Liver (tissue), 9 donors: Measurements from ENCODE around the gene KCNJ15. TPM values are rescaled to one million over a fixed set of nuclear protein-coding genes. Genes with fewer than 3 reads are reported as not detected.

Experiments used
- DNase-seq: peaks from one replicate; pipeline ENCODE4 v3.0.0-alpha.2; 2017; ENCODE audit warnings: low spot score
- H3K27ac ChIP-seq, 2 donors: one replicate each; pipeline ENCODE4 v1.7.0; 2013; ENCODE audit warnings: inconsistent platforms in 2 of 2, low read length in 2 of 2, control low read depth in 1 of 2, low read depth in 1 of 2, mild to moderate bottlenecking in 1 of 2
- H3K27me3 ChIP-seq, 4 donors: one replicate each; pipeline versions ENCODE4 v1.6.1 to v1.7.0; 2013; ENCODE audit warnings: low read length in 3 of 4, inconsistent platforms in 1 of 4, mild to moderate bottlenecking in 1 of 4, moderate library complexity in 1 of 4; ENCODE audit not compliant: control insufficient read depth in 4 of 4, insufficient read depth in 4 of 4
- H3K36me3 ChIP-seq, 4 donors: one replicate each; pipeline versions ENCODE4 v1.6.1 to v1.7.0; 2013; ENCODE audit warnings: low read length in 3 of 4, mild to moderate bottlenecking in 3 of 4, low read depth in 1 of 4, moderate library complexity in 1 of 4; ENCODE audit not compliant: control insufficient read depth in 4 of 4, insufficient read depth in 3 of 4
- H3K4me1 ChIP-seq, 4 donors: one replicate each; pipeline versions ENCODE4 v1.6.1 to v1.7.0; 2013; ENCODE audit warnings: low read length in 3 of 4, mild to moderate bottlenecking in 3 of 4, moderate library complexity in 1 of 4; ENCODE audit not compliant: control insufficient read depth in 4 of 4, insufficient read depth in 4 of 4
- H3K4me3 ChIP-seq, 3 donors: one replicate each; pipeline versions ENCODE4 v1.6.1 to v1.7.0; 2013; ENCODE audit warnings: low read length in 3 of 3, control low read depth in 1 of 3, low read depth in 1 of 3, mild to moderate bottlenecking in 1 of 3
- H3K9ac ChIP-seq, 2 donors: one replicate each; pipeline ENCODE4 v1.7.0; 2013; ENCODE audit warnings: low read length in 2 of 2, mild to moderate bottlenecking in 2 of 2, moderate library complexity in 2 of 2, control low read depth in 1 of 2, low read depth in 1 of 2
- H3K9me3 ChIP-seq, 4 donors: one replicate each; pipeline versions ENCODE4 v1.6.1 to v1.7.0; 2013; ENCODE audit warnings: low read length in 3 of 4; ENCODE audit not compliant: control insufficient read depth in 4 of 4
- ATF3 ChIP-seq: IDR thresholded peaks from 2 replicates; pipeline ENCODE4 v1.6.1; 2016; ENCODE audit warnings: antibody characterized with exemption
- CTCF ChIP-seq: fragments of 150-350 bp; IDR thresholded peaks from 2 replicates; pipeline ENCODE4 v1.5.1; 2017; ENCODE audit warnings: improper control_type of control experiment, low read depth, low read length; ENCODE audit not compliant: missing input control
- EGR1 ChIP-seq, 2 donors: IDR thresholded peaks; 2 replicates each; pipeline ENCODE4 v1.6.1; 2016 to 2018; ENCODE audit warnings: antibody characterized with exemption in 2 of 2, low read depth in 2 of 2
- FOXA1 ChIP-seq: IDR thresholded peaks from 2 replicates; pipeline ENCODE4 v1.6.1; 2016; ENCODE audit warnings: antibody characterized with exemption
- FOXA2 ChIP-seq: IDR thresholded peaks from 2 replicates; pipeline ENCODE4 v1.6.1; 2016; ENCODE audit warnings: antibody characterized with exemption
- GABPA ChIP-seq, 2 donors: IDR thresholded peaks in 1 of 2; conservative IDR thresholded peaks in 1 of 2; 2 replicates each; pipeline ENCODE4 v1.6.1; 2016; ENCODE audit warnings: antibody characterized with exemption in 2 of 2, mild to moderate bottlenecking in 1 of 2, moderate library complexity in 1 of 2
- HNF4A ChIP-seq, 2 donors: conservative IDR thresholded peaks; 2 replicates each; pipeline ENCODE4 v1.6.1; 2016; ENCODE audit warnings: antibody characterized with exemption in 2 of 2, mild to moderate bottlenecking in 2 of 2
- JUND ChIP-seq, 2 donors: IDR thresholded peaks; 2 replicates each; pipeline ENCODE4 v1.6.1; 2016; ENCODE audit warnings: antibody characterized with exemption in 2 of 2
- MAX ChIP-seq: IDR thresholded peaks from 2 replicates; pipeline ENCODE4 v1.6.1; 2016; ENCODE audit warnings: antibody characterized with exemption
- NR2F2 ChIP-seq: IDR thresholded peaks from 2 replicates; pipeline ENCODE4 v1.6.1; 2016; ENCODE audit warnings: antibody characterized with exemption
- RAD21 ChIP-seq, 2 donors: IDR thresholded peaks; 2 replicates each; pipeline ENCODE4 v1.6.1; 2016; ENCODE audit warnings: antibody characterized with exemption in 2 of 2, mild to moderate bottlenecking in 2 of 2
- RXRA ChIP-seq, 2 donors: IDR thresholded peaks; 2 replicates each; pipeline ENCODE4 v1.6.1; 2017 to 2018; ENCODE audit warnings: antibody characterized with exemption in 2 of 2, mild to moderate bottlenecking in 1 of 2
- SP1 ChIP-seq: IDR thresholded peaks from 2 replicates; pipeline ENCODE4 v1.6.1; 2018; ENCODE audit warnings: antibody characterized with exemption, mild to moderate bottlenecking
- TAF1 ChIP-seq: conservative IDR thresholded peaks from 2 replicates; pipeline ENCODE4 v1.6.1; 2016; ENCODE audit warnings: antibody characterized with exemption, mild to moderate bottlenecking
- YY1 ChIP-seq: IDR thresholded peaks from 2 replicates; pipeline ENCODE4 v1.6.1; 2016; ENCODE audit warnings: antibody characterized with exemption, mild to moderate bottlenecking
- ZBTB33 ChIP-seq: IDR thresholded peaks from 2 replicates; pipeline ENCODE4 v1.6.1; 2016; ENCODE audit warnings: antibody characterized with exemption
- WGBS: extraction: QIAGEN DNeasy Blood & Tissue Kit; methylation state at CpG from one replicate; pipeline ENCODE4 v1.1.7; 2013; 5-methylcytosine and 5-hydroxymethylcytosine counted together
- polyA plus RNA-seq, 2 donors: library from polyadenylated mRNA; stranded (reverse) in 1 of 2; unstranded in 1 of 2; fragments of 200-250 nt in 1 of 2; fragments of >200 nt in 1 of 2; fragmentation: Nextera tagmentation in 1 of 2; extraction: Ambion mirVana in 1 of 2; gene quantifications; one replicate each; pipeline versions ENCODE4 v1.2.1 to v1.2.3, GENCODE V29; 2013 to 2015
- total RNA-seq, 2 donors: library from RNA; depleted of rRNA; stranded (reverse); fragments of >200 nt; gene quantifications; one replicate each; pipeline ENCODE4 v1.2.3, GENCODE V29; 2014
- donor health status: healthy.
- donor health status: healthy.
- donor health status: healthy.
- donor health status: healthy.
- donor health status: healthy.

Gene KCNJ15
- total and polyA plus RNA-seq, 4 donors: 0.61 to 4.8 (median 2.2) TPM

- peaks cover 0 to 9% (median 6%) of the 10 kb centered on the region in 4 donors for H3K4me1 ChIP-seq
- H3K36me3 ChIP-seq: no peaks in the 10 kb centered on the region
- H3K27me3 ChIP-seq: no peaks in the 10 kb centered on the region
- H3K9me3 ChIP-seq: no peaks in the 10 kb centered on the region
- DNase-seq: no peak
- TF ChIP-seq SP1: no peak
- TF ChIP-seq RAD21 (IDR thresholded peaks at IDR 0.05): no peak
- TF ChIP-seq TAF1: no peak
- TF ChIP-seq NR2F2: no peak
- 85% methylated on average over 6 of the region's 6 CpGs for WGBS
- no peak overlapping the region for H3K9ac ChIP-seq
- no peak overlapping the region for H3K4me3 ChIP-seq
- H3K27ac ChIP-seq: no peak overlapping the region
Observed at GRCh38 chr21:38272215-38272614, 15.4 kb downstream of the KCNJ15 start.

GRCh38 chr21:38273745-38274542 is 17.2 kb downstream of the KCNJ15 start:
- H3K9me3 ChIP-seq: no peaks in the 10 kb centered on the region
- no peak overlapping the region for H3K4me3 ChIP-seq
- no peak for TF ChIP-seq FOXA1
- peak; percentile 15 for TF ChIP-seq MAX
- no peak overlapping the region for H3K9ac ChIP-seq
- H3K27ac ChIP-seq: no peak overlapping the region
- H3K36me3 ChIP-seq: no peaks in the 10 kb centered on the region
- H3K27me3 ChIP-seq: no peaks in the 10 kb centered on the region
- no peak for DNase-seq
- WGBS: 85% methylated on average over 8 of the region's 8 CpGs
- H3K4me1 ChIP-seq: peaks cover 0 to 4% (median under 1%) of the 10 kb centered on the region in 4 donors

- Histone ChIP-seq H3K36me3 (no peaks in the 10 kb centered on the region), H3K27ac (no peak overlapping the region), H3K9ac (no peak overlapping the region), H3K4me3 (no peak overlapping the region), H3K27me3 (no peaks in the 10 kb centered on the region), H3K4me1 (no peaks in the 10 kb centered on the region), H3K9me3 (no peaks in the 10 kb centered on the region)
- WGBS: 78% methylated on average over 9 of the region's 9 CpGs
- DNase-seq: no peak
- TF ChIP-seq FOXA1 (no peak), HNF4A (conservative IDR thresholded peaks at IDR 0.05) (no peak), RXRA (IDR thresholded peaks at IDR 0.05) (no peak), JUND (IDR thresholded peaks at IDR 0.05) (no peak), ATF3 (no peak)
Observed at GRCh38 chr21:38277501-38278131, 20.8 kb downstream of the KCNJ15 start.

GRCh38 chr21:38280454-38280853 is 23.7 kb downstream of the KCNJ15 start:
- Histone ChIP-seq H3K27ac (no peak overlapping the region), H3K36me3 (no peaks in the 10 kb centered on the region)
- TF ChIP-seq RAD21 (IDR thresholded peaks at IDR 0.05) (no peak), MAX (no peak), YY1 (no peak), FOXA1 (no peak), JUND (IDR thresholded peaks at IDR 0.05) (no peak), ZBTB33 (no peak), CTCF (no peak), SP1 (no peak), GABPA (IDR thresholded peaks at IDR 0.05 in 1 of 2, conservative IDR thresholded peaks at IDR 0.05 in 1 of 2) (no peak), EGR1 (IDR thresholded peaks at IDR 0.05; ENCODE audit: low read depth in 2 of 2) (no peak), FOXA2 (no peak)

More at GRCh38 chr21:38280454-38280853, 23.7 kb downstream of the KCNJ15 start:
- Histone ChIP-seq H3K4me1 (no peaks in the 10 kb centered on the region), H3K9me3 (no peaks in the 10 kb centered on the region), H3K4me3 (no peak overlapping the region), H3K27me3 (no peaks in the 10 kb centered on the region), H3K9ac (no peak overlapping the region)
- no peak for DNase-seq
- WGBS: 91% methylated on average over 5 of the region's 5 CpGs
